Adrenal gland (tissue), 12 donors: ENCODE measurements around the gene SLITRK2. TPM values are rescaled to one million over a fixed set of nuclear protein-coding genes. Genes with fewer than 3 reads are reported as not detected.

Experiments
- DNase-seq, 7 donors: peaks; one replicate each; pipeline ENCODE4 v3.0.0-alpha.2; 2019 to 2020
- H3K27ac ChIP-seq, 5 donors: fragments of 200-600 bp; sonication (generic) in 4 of 5; 1 replicate in 3 of 5; 2 replicates in 2 of 5; pipeline versions ENCODE4 v1.5.1 to v1.8.0; 2016 to 2020; ENCODE audit warnings: mild to moderate bottlenecking in 1 of 5
- H3K27me3 ChIP-seq: fragments of 200-600 bp; 2 replicates; pipeline ENCODE4 v1.8.0; 2021
- H3K36me3 ChIP-seq, 2 donors: fragments of 200-600 bp; replicated peaks in 1 of 2; 1 replicate in 1 of 2; 2 replicates in 1 of 2; pipeline versions ENCODE4 v1.5.1 to v1.8.0; 2018 to 2022
- H3K4me1 ChIP-seq, 2 donors: fragments of 200-600 bp; replicated peaks in 1 of 2; 1 replicate in 1 of 2; 2 replicates in 1 of 2; pipeline versions ENCODE4 v1.5.1 to v1.8.0; 2018 to 2021
- H3K4me3 ChIP-seq, 4 donors: fragments of 200-600 bp; sonication (generic) in 3 of 4; one replicate each; pipeline ENCODE4 v1.5.1; 2016 to 2018
- H3K9me3 ChIP-seq, 3 donors: fragments of 200-600 bp; sonication (generic) in 1 of 3; replicated peaks in 1 of 3; 1 replicate in 2 of 3; 2 replicates in 1 of 3; pipeline versions ENCODE4 v1.5.1 to v1.8.0; 2016 to 2021
- CTCF ChIP-seq, 6 experiments: fragments of 450-650 bp in 4 of 6; fragments of 200-600 bp in 2 of 6; sonication (generic) in 1 of 6; IDR thresholded peaks; 1 replicate in 5 of 6; 2 replicates in 1 of 6; pipeline versions ENCODE4 v1.5.1 to v1.8.0; 2016 to 2021; ENCODE audit warnings: antibody characterized with exemption in 6 of 6, mild to moderate bottlenecking in 2 of 6, moderate library complexity in 1 of 6
- POLR2A ChIP-seq, 2 donors: fragments of 450-650 bp; IDR thresholded peaks; one replicate each; pipeline ENCODE4 v1.6.1; 2017; ENCODE audit warnings: antibody characterized with exemption in 2 of 2, mild to moderate bottlenecking in 2 of 2, moderate library complexity in 1 of 2
- WGBS, 4 donors: extraction: QIAGEN DNeasy Blood & Tissue Kit in 2 of 4; methylation state at CpG; one replicate each; pipeline versions ENCODE4 v1.1.5 to v1.1.7; 2013 to 2017; 5-methylcytosine and 5-hydroxymethylcytosine counted together
- intact Hi-C, 2 donors: fragments of 100-400 bp; cut with DNase I; formaldehyde crosslinking; loops; one replicate each; pipeline versions ENCODE4 v1.14.1 to v1.15.0; 2022 to 2023
- polyA plus RNA-seq, 3 donors: library from polyadenylated mRNA; stranded (reverse); fragments of 200-250 nt in 2 of 3; fragments of 350-450 nt in 1 of 3; fragmentation: Illumina TruSeq in 1 of 3; extraction: RNeasy Lipid Tissue Mini Kit (QIAGEN cat#74804) in 1 of 3; gene quantifications; one replicate each; pipeline ENCODE4 v1.2.3, GENCODE V29; 2013 to 2014
- total RNA-seq, 9 donors: library from RNA; depleted of rRNA in 4 of 9; stranded (reverse); fragments of >200 nt in 4 of 9; fragments of 120-200 nt in 1 of 9; fragmentation: NEBNext Ultra II Directional in 1 of 9; extraction: Animal tissue kit (Norgen Biotek cat#: 25700) in 1 of 9; gene quantifications; one replicate each; pipeline versions ENCODE4 v1.1.0 to v1.2.4, GENCODE V29; 2013 to 2023
- donor health status: healthy with polysubstance abuse.
- donor health status: Bipolar disorder and iron deficiency.
- donor health status: DM: yes; HTN: yes; CAD: no.
- donor health status: DM: no; HTN: no; CAD: no.
- donor health status: DM: no; HTN: no; CAD: no.
- donor health status: DM: yes; HTN: yes; CAD: no.

SLITRK2 gene
- total and polyA plus RNA-seq, 12 donors, result 0.04 to 0.61 (median 0.14) TPM

DNA sequence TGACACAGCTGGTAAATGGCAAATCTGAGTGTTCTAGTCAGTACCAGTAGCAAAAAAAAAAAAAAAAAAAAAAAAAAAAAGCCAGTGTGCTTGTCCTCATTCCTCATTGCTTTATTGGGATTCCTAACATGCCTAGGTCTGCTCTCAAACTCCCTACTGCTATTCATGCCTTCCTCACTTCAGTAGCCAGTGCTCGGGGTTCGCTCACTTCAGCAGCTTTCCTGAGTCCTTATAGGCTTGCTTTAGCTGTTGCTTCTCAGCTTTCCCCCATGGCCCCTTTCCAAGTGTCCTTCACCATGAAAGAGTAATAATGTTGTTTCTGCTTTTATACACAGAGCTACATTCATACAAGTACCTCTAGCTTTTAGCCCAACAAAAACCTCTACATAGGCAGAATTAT, 30.8 kb downstream of the SLITRK2 start:
- Histone ChIP-seq H3K36me3 (no peaks in the 10 kb centered on the region), H3K9me3 (no peaks in the 10 kb centered on the region), H3K4me1 (no peaks in the 10 kb centered on the region), H3K27ac (no peak overlapping the region), H3K4me3 (no peak overlapping the region), H3K27me3 (no peaks in the 10 kb centered on the region)
- intact Hi-C loops, result no loop called here
- WGBS, 4 donors, result 50 to 78% (median 61%) methylated on average over 2 of the region's 2 CpGs
- DNase-seq, result no peak
- no peak for TF ChIP-seq POLR2A (IDR thresholded peaks at IDR 0.05)

DNA sequence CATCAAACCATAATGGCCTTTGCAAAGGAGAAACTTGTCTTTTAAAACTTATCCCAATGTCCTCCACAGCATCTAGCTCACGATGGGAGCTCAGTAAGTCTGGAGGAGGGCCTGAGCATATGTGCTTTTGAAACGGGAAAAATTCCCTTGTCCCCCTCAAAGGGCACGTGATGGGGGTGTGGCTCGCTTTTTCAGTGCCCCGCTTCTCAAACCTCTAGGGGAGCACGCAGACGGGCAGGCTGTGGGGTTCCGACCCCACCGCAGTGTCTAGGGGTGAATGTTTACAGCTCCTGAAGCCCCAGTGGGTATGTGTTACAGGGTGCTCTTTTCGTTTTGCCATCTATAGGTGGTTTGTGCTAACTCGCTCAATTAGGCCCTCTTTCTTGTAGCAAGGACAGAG, 31.2 kb downstream of the SLITRK2 start:
- Histone ChIP-seq H3K9me3 (no peaks in the 10 kb centered on the region), H3K27me3 (no peaks in the 10 kb centered on the region), H3K36me3 (no peaks in the 10 kb centered on the region), H3K4me3 (no peak overlapping the region), H3K27ac (no peak overlapping the region), H3K4me1 (no peaks in the 10 kb centered on the region)
- no peak for DNase-seq
- intact Hi-C loops, result no loop called here
- no peak for TF ChIP-seq POLR2A (IDR thresholded peaks at IDR 0.05)
- no peak for TF ChIP-seq CTCF (IDR thresholded peaks at IDR 0.05)
- WGBS, 4 donors, result 68 to 78% (median 74%) methylated on average over 2 to 11 of the region's 11 CpGs

DNA sequence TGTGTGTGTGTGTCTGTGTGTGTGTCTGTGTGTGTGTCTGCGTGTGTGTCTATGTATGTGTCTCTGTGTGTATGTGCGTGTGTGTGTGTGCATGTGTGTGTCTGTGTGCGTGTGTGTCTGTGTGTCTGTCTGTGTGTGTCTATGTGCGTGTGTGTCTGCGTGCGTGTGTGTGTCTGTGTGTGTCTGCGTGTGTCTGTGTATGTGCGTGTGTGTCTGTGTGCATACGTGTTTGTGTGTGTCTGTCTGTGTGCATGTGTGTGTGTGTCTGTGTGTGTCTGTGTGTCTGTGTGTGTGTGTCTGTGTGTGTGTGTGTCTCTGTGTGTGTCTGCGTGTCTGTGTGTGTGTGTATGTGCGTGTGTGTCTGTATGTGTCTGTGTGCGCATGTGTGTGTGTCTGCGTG, 35.6 kb downstream of the SLITRK2 start:
- no peaks in the 10 kb centered on the region for H3K9me3 ChIP-seq
- WGBS, 4 donors, result 82 to 90% (median 87%) methylated on average over 8 to 13 of the region's 13 CpGs
- TF ChIP-seq POLR2A (IDR thresholded peaks at IDR 0.05), result no peak
- H3K36me3 ChIP-seq, result no peaks in the 10 kb centered on the region
- H3K4me1 ChIP-seq, result no peaks in the 10 kb centered on the region
- no peak overlapping the region for H3K27ac ChIP-seq
- intact Hi-C loops, result no loop called here
- no peak overlapping the region for H3K4me3 ChIP-seq
- no peak for DNase-seq
- H3K27me3 ChIP-seq, result no peaks in the 10 kb centered on the region

DNA sequence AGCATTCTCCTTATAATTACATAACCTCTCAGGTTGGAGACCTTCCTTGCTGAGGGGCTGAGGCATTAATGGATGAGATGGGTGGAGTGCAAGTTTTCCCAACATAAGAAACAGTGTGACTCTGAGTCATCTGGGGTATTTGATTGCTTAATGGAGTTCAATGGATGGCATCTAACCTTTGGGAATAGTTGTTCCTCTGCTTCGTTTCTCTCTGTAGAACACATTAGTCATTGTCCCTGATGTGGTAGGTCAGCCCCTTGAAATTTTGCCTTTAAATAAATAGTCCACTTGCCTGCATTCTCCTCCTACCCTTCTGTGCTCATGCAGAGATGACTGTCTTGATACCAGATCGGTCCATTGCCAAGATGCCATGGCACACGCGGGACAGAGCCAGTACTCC, 38.6 kb downstream of the SLITRK2 start:
- H3K4me1 ChIP-seq, result no peaks in the 10 kb centered on the region
- no peaks in the 10 kb centered on the region for H3K27me3 ChIP-seq
- H3K9me3 ChIP-seq, result no peaks in the 10 kb centered on the region
- TF ChIP-seq CTCF (IDR thresholded peaks at IDR 0.05) (no peak), POLR2A (IDR thresholded peaks at IDR 0.05) (no peak)
- no peak overlapping the region for H3K4me3 ChIP-seq
- no peak overlapping the region for H3K27ac ChIP-seq
- DNase-seq, result no peak
- intact Hi-C loops, result no loop called here
- 71 to 80% (median 77%) methylated on average over 4 of the region's 4 CpGs for WGBS, 4 donors
- no peaks in the 10 kb centered on the region for H3K36me3 ChIP-seq

GRCh38 chrX:145861818-145862217, 44.2 kb downstream of the SLITRK2 start:
- no peaks in the 10 kb centered on the region for H3K36me3 ChIP-seq
- H3K27me3 ChIP-seq, result no peaks in the 10 kb centered on the region
- 27 to 47% (median 38%) methylated on average over 3 of the region's 3 CpGs for WGBS, 4 donors
- no peaks in the 10 kb centered on the region for H3K4me1 ChIP-seq
- no peak for TF ChIP-seq POLR2A (IDR thresholded peaks at IDR 0.05)
- no peak for TF ChIP-seq CTCF (IDR thresholded peaks at IDR 0.05)
- no peak overlapping the region for H3K4me3 ChIP-seq
- no peak overlapping the region for H3K27ac ChIP-seq
- no peaks in the 10 kb centered on the region for H3K9me3 ChIP-seq
- no peak for DNase-seq
- intact Hi-C loops, result no loop called here
